Smooth muscle cell (in vitro differentiated cells): ENCODE measurements around the gene ZBP1. TPM values are rescaled to one million over a fixed set of nuclear protein-coding genes. Genes with fewer than 3 reads are reported as not detected.

Experiments
- DNase-seq: peaks from one replicate; lab custom pipeline; 2025; ENCODE audit not compliant: unreplicated experiment; lab: John Stamatoyannopoulos, UW
- H2AFZ ChIP-seq: fragments of 200-600 bp; sonication (generic); 2 replicates; pipeline ENCODE4 v1.6.0; 2016; ENCODE audit warnings: antibody characterized with exemption, low read depth, mild to moderate bottlenecking
- H3F3A ChIP-seq: fragments of 200-600 bp; sonication (generic); 2 replicates; pipeline ENCODE4 v1.6.0; 2017; ENCODE audit warnings: antibody characterized with exemption, low read depth
- H3K27ac ChIP-seq: fragments of 200-600 bp; sonication (generic); 2 replicates; pipeline ENCODE4 v1.5.1; 2016; ENCODE audit warnings: low read depth, mild to moderate bottlenecking
- H3K27me3 ChIP-seq: fragments of 200-600 bp; sonication (generic); 2 replicates; pipeline ENCODE4 v1.6.1; 2016; ENCODE audit warnings: low read depth, mild to moderate bottlenecking
- H3K36me3 ChIP-seq: fragments of 200-600 bp; sonication (generic); 2 replicates; pipeline ENCODE4 v1.5.1; 2016; ENCODE audit warnings: low read depth
- H3K4me1 ChIP-seq: fragments of 200-600 bp; sonication (generic); 2 replicates; pipeline ENCODE4 v1.5.1; 2016; ENCODE audit warnings: low read depth
- H3K4me2 ChIP-seq: fragments of 200-600 bp; sonication (generic); 2 replicates; pipeline ENCODE4 v1.6.0; 2016; ENCODE audit warnings: mild to moderate bottlenecking
- H3K4me3 ChIP-seq: fragments of 200-600 bp; sonication (generic); 2 replicates; pipeline ENCODE4 v1.5.1; 2016; ENCODE audit warnings: mild to moderate bottlenecking
- H3K79me2 ChIP-seq: fragments of 200-600 bp; sonication (generic); 2 replicates; pipeline ENCODE4 v1.6.0; 2016; ENCODE audit warnings: low read depth, mild to moderate bottlenecking
- H3K9ac ChIP-seq: fragments of 200-600 bp; sonication (generic); 2 replicates; pipeline ENCODE4 v1.6.0; 2016; ENCODE audit warnings: low read depth
- H3K9me3 ChIP-seq: fragments of 200-600 bp; sonication (generic); replicated peaks from 2 replicates; pipeline ENCODE4 v1.5.1; 2016; ENCODE audit warnings: low read depth
- H4K20me1 ChIP-seq: fragments of 200-600 bp; sonication (generic); 2 replicates; pipeline ENCODE4 v1.6.0; 2016; ENCODE audit warnings: low read depth
- WGBS: methylation state at CpG from one replicate; pipeline ENCODE4 v1.1.7; 2016; ENCODE audit warnings: low lambda C conversion rate; 5-methylcytosine and 5-hydroxymethylcytosine counted together
- polyA plus RNA-seq: library from polyadenylated mRNA; unstranded; fragments of >200 nt; fragmentation: Nextera tagmentation; extraction: Ambion mirVana; gene quantifications from 2 replicates; pipeline ENCODE4 v1.2.1, GENCODE V29; 2016
- total RNA-seq: library from RNA; depleted of rRNA; stranded (reverse); fragments of >200 nt; gene quantifications from 2 replicates; pipeline ENCODE4 v1.2.3, GENCODE V29; 2014
- TF ChIP-seq, protein P1 (sequence below): fragments of 200-600 bp; sonication (generic); IDR thresholded peaks from 2 replicates; pipeline ENCODE4 v1.5.1; 2017; ENCODE audit warnings: borderline replicate concordance, mild to moderate bottlenecking, antibody characterized with exemption; ENCODE audit not compliant: insufficient read depth, poor library complexity, severe bottlenecking

Gene ZBP1
- total and polyA plus RNA-seq, 2 experiments from 2014 or later, result not detected

DNA sequence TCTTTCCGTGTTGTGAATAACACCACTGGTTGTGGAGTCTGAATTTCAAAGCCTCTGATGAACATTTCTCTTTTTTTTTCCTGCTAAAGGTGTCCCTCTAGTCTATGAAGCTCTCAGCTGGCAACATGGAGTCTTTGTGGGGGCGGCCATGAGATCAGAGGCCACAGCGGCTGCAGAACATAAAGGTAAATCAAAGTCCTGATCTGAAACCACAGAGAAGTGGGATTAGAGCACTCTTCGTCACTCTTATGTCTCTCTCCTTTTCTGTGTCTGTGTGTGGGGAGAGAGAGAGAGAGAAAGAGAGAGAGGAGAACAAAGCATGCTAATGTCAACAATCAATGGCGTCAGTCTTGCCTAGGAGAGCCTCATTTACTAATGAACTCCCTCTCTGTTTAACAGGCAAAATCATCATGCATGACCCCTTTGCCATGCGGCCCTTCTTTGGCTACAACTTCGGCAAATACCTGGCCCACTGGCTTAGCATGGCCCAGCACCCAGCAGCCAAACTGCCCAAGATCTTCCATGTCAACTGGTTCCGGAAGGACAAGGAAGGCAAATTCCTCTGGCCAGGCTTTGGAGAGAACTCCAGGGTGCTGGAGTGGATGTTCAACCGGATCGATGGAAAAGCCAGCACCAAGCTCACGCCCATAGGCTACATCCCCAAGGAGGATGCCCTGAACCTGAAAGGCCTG is 55.1 kb downstream of the ZBP1 start:
- Histone ChIP-seq H3K79me2 (no peaks in the 10 kb centered on the region), H3K9me3 (no peaks in the 10 kb centered on the region), H3F3A (no peaks in the 10 kb centered on the region), H3K27me3 (peaks cover 22% of the 10 kb centered on the region), H3K4me3 (no peak overlapping the region), H3K4me2 (no peak overlapping the region), H3K27ac (no peak overlapping the region), H3K9ac (no peak overlapping the region), H4K20me1 (no peaks in the 10 kb centered on the region), H3K4me1 (no peaks in the 10 kb centered on the region), H2AFZ (no peak overlapping the region), H3K36me3 (no peaks in the 10 kb centered on the region)
- TF ChIP-seq, protein P1, sequence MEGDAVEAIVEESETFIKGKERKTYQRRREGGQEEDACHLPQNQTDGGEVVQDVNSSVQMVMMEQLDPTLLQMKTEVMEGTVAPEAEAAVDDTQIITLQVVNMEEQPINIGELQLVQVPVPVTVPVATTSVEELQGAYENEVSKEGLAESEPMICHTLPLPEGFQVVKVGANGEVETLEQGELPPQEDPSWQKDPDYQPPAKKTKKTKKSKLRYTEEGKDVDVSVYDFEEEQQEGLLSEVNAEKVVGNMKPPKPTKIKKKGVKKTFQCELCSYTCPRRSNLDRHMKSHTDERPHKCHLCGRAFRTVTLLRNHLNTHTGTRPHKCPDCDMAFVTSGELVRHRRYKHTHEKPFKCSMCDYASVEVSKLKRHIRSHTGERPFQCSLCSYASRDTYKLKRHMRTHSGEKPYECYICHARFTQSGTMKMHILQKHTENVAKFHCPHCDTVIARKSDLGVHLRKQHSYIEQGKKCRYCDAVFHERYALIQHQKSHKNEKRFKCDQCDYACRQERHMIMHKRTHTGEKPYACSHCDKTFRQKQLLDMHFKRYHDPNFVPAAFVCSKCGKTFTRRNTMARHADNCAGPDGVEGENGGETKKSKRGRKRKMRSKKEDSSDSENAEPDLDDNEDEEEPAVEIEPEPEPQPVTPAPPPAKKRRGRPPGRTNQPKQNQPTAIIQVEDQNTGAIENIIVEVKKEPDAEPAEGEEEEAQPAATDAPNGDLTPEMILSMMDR, result no peak
- 92% methylated on average over 11 of the region's 11 CpGs for WGBS
- DNase-seq, result no peak

- 90% methylated on average over 14 of the region's 14 CpGs for WGBS
- Histone ChIP-seq H3K27me3 (peaks cover 24% of the 10 kb centered on the region), H3K9me3 (no peaks in the 10 kb centered on the region), H3K36me3 (no peaks in the 10 kb centered on the region), H3K79me2 (no peaks in the 10 kb centered on the region), H3F3A (no peaks in the 10 kb centered on the region), H3K4me2 (no peak overlapping the region), H3K27ac (no peak overlapping the region), H3K4me3 (no peak overlapping the region), H2AFZ (no peak overlapping the region), H4K20me1 (no peaks in the 10 kb centered on the region), H3K9ac (no peak overlapping the region), H3K4me1 (no peaks in the 10 kb centered on the region)
- TF ChIP-seq, protein P1, result no peak
- no peak for DNase-seq
These were observed 55.9 kb downstream of the ZBP1 start for GRCh38 chr20:57564180-57564802.

DNA sequence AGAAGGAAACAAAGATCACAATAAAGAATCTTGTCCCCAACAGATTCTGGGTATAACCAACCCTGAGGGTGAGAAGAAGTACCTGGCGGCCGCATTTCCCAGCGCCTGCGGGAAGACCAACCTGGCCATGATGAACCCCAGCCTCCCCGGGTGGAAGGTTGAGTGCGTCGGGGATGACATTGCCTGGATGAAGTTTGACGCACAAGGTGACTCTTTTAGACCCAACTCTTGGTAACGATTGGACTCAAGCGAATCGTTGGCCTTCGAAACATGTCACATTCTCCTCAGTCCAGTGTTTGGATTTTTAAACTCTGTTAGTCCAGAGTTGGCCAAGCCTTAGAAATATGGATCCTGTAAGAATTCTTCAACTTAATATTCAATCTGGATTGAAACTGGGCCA is 56.7 kb downstream of the ZBP1 start:
- TF ChIP-seq, protein P1, result no peak
- 96% methylated on average over 12 of the region's 12 CpGs for WGBS

More for the DNA sequence above, 56.7 kb downstream of the ZBP1 start:
- no peaks in the 10 kb centered on the region for H3K9me3 ChIP-seq
- H2AFZ ChIP-seq, result no peak overlapping the region
- no peaks in the 10 kb centered on the region for H4K20me1 ChIP-seq
- no peak overlapping the region for H3K9ac ChIP-seq
- no peaks in the 10 kb centered on the region for H3F3A ChIP-seq
- peaks cover 31% of the 10 kb centered on the region for H3K27me3 ChIP-seq
- no peaks in the 10 kb centered on the region for H3K79me2 ChIP-seq
- no peak overlapping the region for H3K27ac ChIP-seq
- no peak overlapping the region for H3K4me3 ChIP-seq
- no peaks in the 10 kb centered on the region for H3K4me1 ChIP-seq
- DNase-seq, result no peak
- no peaks in the 10 kb centered on the region for H3K36me3 ChIP-seq
- no peak overlapping the region for H3K4me2 ChIP-seq
